ENCODE data around the gene NELL2. TPM values are rescaled to one million over a fixed set of nuclear protein-coding genes. Genes with fewer than 3 reads are reported as not detected.

The NELL2 gene
- total and polyA plus RNA-seq, 9 of the 15 experiments (the other 6 are each of a cell fraction or from before 2014, with no cell fraction given), result 0.32 to 1.1 (median 0.53) TPM

GRCh38 chr12:44571006-44571550 is 305.0 kb downstream of the NELL2 start:
- Histone ChIP-seq H3K9ac (ENCODE audit: insufficient read depth in 1 of 2, low read depth in 2 of 2, low read length in 2 of 2) (no peak overlapping the region), H3K79me2 (ENCODE audit: control insufficient read depth, insufficient read depth, low read length) (no peaks in the 10 kb centered on the region), H4K20me1 (replicated peaks; ENCODE audit: control insufficient read depth, insufficient read depth, low read length) (no peaks in the 10 kb centered on the region), H2AFZ (ENCODE audit: low read depth, low read length) (no peak overlapping the region), H3K27me3 (ENCODE audit: control insufficient read depth in 2 of 2, insufficient read depth in 2 of 2, low read length in 2 of 2) (no peaks in the 10 kb centered on the region), H3K4me1 (replicated peaks in 1 of 2; ENCODE audit: control insufficient read depth in 2 of 2, insufficient read depth in 2 of 2, low read length in 2 of 2) (no peaks in the 10 kb centered on the region), H3K4me2 (ENCODE audit: insufficient read depth, low read length) (no peak overlapping the region), H3K36me3 (ENCODE audit: control insufficient read depth, insufficient read depth, low read length) (no peaks in the 10 kb centered on the region), H3K9me1 (ENCODE audit: control insufficient read depth, insufficient read depth, low read length) (no peaks in the 10 kb centered on the region), H3K27ac (ENCODE audit: extremely low read depth, low read depth, low read length) (no peak overlapping the region), H3K4me3 (no peak overlapping the region), H3K9me3 (replicated peaks; ENCODE audit: control insufficient read depth, insufficient read depth, low read depth, low read length) (no peaks in the 10 kb centered on the region)
- FAIRE-seq (no peak), ATAC-seq (no peak), DNase-seq (ENCODE audit: extremely low read depth in 1 of 4, low spot score in 3 of 4) (no peak)
- WGBS (ENCODE audit: insufficient coverage, low coverage, missing lambda C conversion rate), result 4% methylated on average over 2 of the region's 2 CpGs
- intact Hi-C loops (cut with micrococcal nuclease) (no loop called here), in situ Hi-C loops (cut with MboI) (no loop called here)
- CTCF ChIA-PET (ENCODE audit: low intra/inter-chr PET ratio), result no interaction called here
- BruUV-seq (replicated peaks), result no TSS peak
- POLR2A ChIA-PET, result no interaction called here
- TF ChIP-seq STAT6 (CRISPR knock-in tag; IDR thresholded peaks at IDR 0.05), result no peak
- TF ChIP-seq STAT5B (CRISPR knock-in tag; IDR thresholded peaks at IDR 0.05), result no peak
- no peak for TF ChIP-seq CHD7 (IDR thresholded peaks at IDR 0.05; ENCODE audit: low read depth, low read length)
- no peak for TF ChIP-seq MEF2D (tag; conservative IDR thresholded peaks at IDR 0.05; ENCODE audit: low read depth)
- TF ChIP-seq TBL1XR1 (IDR thresholded peaks at IDR 0.05; ENCODE audit: low read length in 2 of 2), result no peak
- TF ChIP-seq THRA (IDR thresholded peaks at IDR 0.05), result no peak

Data from K562 (cell line).